ENCODE measurements around the gene POLA1.
"Not testable (repeated sequence)": the region's sequence is repeated elsewhere in the genome, so short reads cannot be mapped to it uniquely, and the experiment has no call there.

POLA1 gene

GRCh38 chrX:24693453-24694202 lies at the start of gene POLA1:
Gene POLA1 (plus strand): TSS chrX:24693918. CDS start chrX:24693962, 44 bp downstream.
- peak; percentile 87 for DNase-seq (ENCODE audit: low spot score)

GRCh38 chrX:24646006-24646405 lies 47.7 kb upstream of the POLA1 start:
- no peak for DNase-seq (ENCODE audit: low spot score)

GRCh38 chrX:24646745-24647182 lies 47.0 kb upstream of the POLA1 start:
- no peak for DNase-seq (ENCODE audit: low spot score)

- DNase-seq (ENCODE audit: low spot score): peak; percentile 6
Measured at GRCh38 chrX:24647257-24648058, 46.3 kb upstream of the POLA1 start, which contains the start of gene PCYT1B. Gene PCYT1B (minus strand): TSS chrX:24647347. CDS start chrX:24647105, 242 bp downstream.

GRCh38 chrX:24648495-24648894 lies 45.2 kb upstream of the POLA1 start:
- DNase-seq (ENCODE audit: low spot score): no peak

- DNase-seq (ENCODE audit: low spot score): no peak
Measured at GRCh38 chrX:24651783-24652182, 41.9 kb upstream of the POLA1 start.

GRCh38 chrX:24655679-24656078 lies 38.0 kb upstream of the POLA1 start:
- DNase-seq (ENCODE audit: low spot score): not testable (repeated sequence)

GRCh38 chrX:24657671-24658386 lies 35.9 kb upstream of the POLA1 start:
- DNase-seq (ENCODE audit: low spot score): no peak

GRCh38 chrX:24658421-24658820 lies 35.3 kb upstream of the POLA1 start:
- DNase-seq (ENCODE audit: low spot score): no peak

GRCh38 chrX:24659106-24659505 lies 34.6 kb upstream of the POLA1 start:
- DNase-seq (ENCODE audit: low spot score): no peak

GRCh38 chrX:24659646-24660045 lies 34.1 kb upstream of the POLA1 start:
- DNase-seq (ENCODE audit: low spot score): no peak

GRCh38 chrX:24661292-24661691 lies 32.4 kb upstream of the POLA1 start:
- no peak for DNase-seq (ENCODE audit: low spot score)

GRCh38 chrX:24662352-24662751 lies 31.4 kb upstream of the POLA1 start:
- DNase-seq (ENCODE audit: low spot score): no peak

- no peak for DNase-seq (ENCODE audit: low spot score)
Measured at GRCh38 chrX:24668111-24668510, 25.6 kb upstream of the POLA1 start.

- no peak for DNase-seq (ENCODE audit: low spot score)
Measured at GRCh38 chrX:24672701-24673190, 21.0 kb upstream of the POLA1 start.

GRCh38 chrX:24673424-24673823 lies 20.3 kb upstream of the POLA1 start:
- no peak for DNase-seq (ENCODE audit: low spot score)

GRCh38 chrX:24676403-24677024 lies 17.2 kb upstream of the POLA1 start:
- DNase-seq (ENCODE audit: low spot score): peak; percentile 2

- DNase-seq (ENCODE audit: low spot score): no peak
Measured at GRCh38 chrX:24682739-24683432, 10.8 kb upstream of the POLA1 start.

- no peak for DNase-seq (ENCODE audit: low spot score)
Measured at GRCh38 chrX:24684048-24684447, 9.7 kb upstream of the POLA1 start.

GRCh38 chrX:24692305-24692704 lies 1.4 kb upstream of the POLA1 start:
- DNase-seq (ENCODE audit: low spot score): no peak

GRCh38 chrX:24694825-24695224 lies 1.1 kb downstream of the POLA1 start:
- no peak for DNase-seq (ENCODE audit: low spot score)

Data from LoVo (cell line).